GM23338 (cell line): ENCODE results near the gene ZNF784.

ENCODE experiments used
- CREB1 ChIP-seq: fragments of 250-450 bp; sonication (Bioruptor Pico); IDR thresholded peaks from 2 replicates; pipeline ENCODE4 v1.5.0; 2020; ENCODE audit warnings: low read depth, mild to moderate bottlenecking, moderate library complexity
- ETS1 ChIP-seq: IDR thresholded peaks from 2 replicates; pipeline ENCODE4 v1.6.1; 2016; ENCODE audit warnings: antibody characterized with exemption
- EZH2 ChIP-seq: fragments of 200-600 bp; sonication (generic); IDR thresholded peaks from one replicate; pipeline ENCODE4 v1.8.0; 2017; ENCODE audit warnings: antibody characterized with exemption, mild to moderate bottlenecking, low read depth; ENCODE audit not compliant: unreplicated experiment
- EZH2phosphoT487 ChIP-seq: fragments of 200-600 bp; sonication (generic); IDR thresholded peaks from one replicate; pipeline ENCODE4 v1.8.1; 2018; ENCODE audit warnings: antibody characterized with exemption; ENCODE audit not compliant: unreplicated experiment
- JUNB ChIP-seq: IDR thresholded peaks from one replicate; pipeline ENCODE4 v1.6.1; 2016; ENCODE audit warnings: antibody characterized with exemption; ENCODE audit not compliant: unreplicated experiment
- NANOG ChIP-seq: IDR thresholded peaks from 2 replicates; pipeline ENCODE4 v1.6.1; 2016; ENCODE audit warnings: antibody characterized with exemption, borderline replicate concordance
- POLR2AphosphoS5 ChIP-seq: IDR thresholded peaks from 2 replicates; pipeline ENCODE4 v1.6.1; 2016; ENCODE audit warnings: antibody characterized with exemption, low read depth
- STAT1 ChIP-seq: IDR thresholded peaks from one replicate; pipeline ENCODE4 v1.6.1; 2016; ENCODE audit warnings: antibody characterized with exemption; ENCODE audit not compliant: unreplicated experiment
- ZNF114 ChIP-seq: fragments of 250-450 bp; sonication (Bioruptor Pico); IDR thresholded peaks from 2 replicates; pipeline ENCODE4 v1.5.0; 2020; ENCODE audit warnings: mild to moderate bottlenecking, moderate library complexity
- ZNF331 ChIP-seq: fragments of 250-450 bp; sonication (Bioruptor Pico); IDR thresholded peaks from 2 replicates; pipeline ENCODE4 v1.5.0; 2020; ENCODE audit warnings: low read depth, mild to moderate bottlenecking, moderate library complexity
- TF ChIP-seq, protein P1 (sequence below), 2 experiments: fragments of 200-600 bp in 1 of 2; sonication (generic) in 1 of 2; conservative IDR thresholded peaks; 2 replicates each; pipeline versions ENCODE4 v1.5.1 to v1.6.1; 2016 to 2017; ENCODE audit warnings: antibody characterized with exemption in 2 of 2, low read depth in 2 of 2, mild to moderate bottlenecking in 2 of 2, moderate library complexity in 1 of 2
- TF ChIP-seq, protein P2 (sequence below): IDR thresholded peaks from one replicate; pipeline ENCODE4 v1.6.1; 2018; ENCODE audit warnings: antibody characterized with exemption; ENCODE audit not compliant: unreplicated experiment

GRCh38 chr19:55605207-55605636, 19.1 kb downstream of the ZNF784 start:
- TF ChIP-seq POLR2AphosphoS5 (peak; percentile 29; the same call in 1 of the 2 replicates), EZH2 (no peak), EZH2phosphoT487 (no peak), NANOG (no peak), CREB1 (CRISPR knock-in tag) (peak; percentile 32; the same call in 1 of the 2 replicates), ETS1 (peak; percentile 55; the same call in 1 of the 2 replicates), JUNB (no peak), ZNF114 (CRISPR knock-in tag) (no peak), ZNF331 (CRISPR knock-in tag) (no peak), STAT1 (no peak)
- TF ChIP-seq, protein P1, sequence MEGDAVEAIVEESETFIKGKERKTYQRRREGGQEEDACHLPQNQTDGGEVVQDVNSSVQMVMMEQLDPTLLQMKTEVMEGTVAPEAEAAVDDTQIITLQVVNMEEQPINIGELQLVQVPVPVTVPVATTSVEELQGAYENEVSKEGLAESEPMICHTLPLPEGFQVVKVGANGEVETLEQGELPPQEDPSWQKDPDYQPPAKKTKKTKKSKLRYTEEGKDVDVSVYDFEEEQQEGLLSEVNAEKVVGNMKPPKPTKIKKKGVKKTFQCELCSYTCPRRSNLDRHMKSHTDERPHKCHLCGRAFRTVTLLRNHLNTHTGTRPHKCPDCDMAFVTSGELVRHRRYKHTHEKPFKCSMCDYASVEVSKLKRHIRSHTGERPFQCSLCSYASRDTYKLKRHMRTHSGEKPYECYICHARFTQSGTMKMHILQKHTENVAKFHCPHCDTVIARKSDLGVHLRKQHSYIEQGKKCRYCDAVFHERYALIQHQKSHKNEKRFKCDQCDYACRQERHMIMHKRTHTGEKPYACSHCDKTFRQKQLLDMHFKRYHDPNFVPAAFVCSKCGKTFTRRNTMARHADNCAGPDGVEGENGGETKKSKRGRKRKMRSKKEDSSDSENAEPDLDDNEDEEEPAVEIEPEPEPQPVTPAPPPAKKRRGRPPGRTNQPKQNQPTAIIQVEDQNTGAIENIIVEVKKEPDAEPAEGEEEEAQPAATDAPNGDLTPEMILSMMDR (conservative IDR thresholded peaks at IDR 0.05; ENCODE audit: low read depth in 2 of 2): no peak
- TF ChIP-seq, protein P2, sequence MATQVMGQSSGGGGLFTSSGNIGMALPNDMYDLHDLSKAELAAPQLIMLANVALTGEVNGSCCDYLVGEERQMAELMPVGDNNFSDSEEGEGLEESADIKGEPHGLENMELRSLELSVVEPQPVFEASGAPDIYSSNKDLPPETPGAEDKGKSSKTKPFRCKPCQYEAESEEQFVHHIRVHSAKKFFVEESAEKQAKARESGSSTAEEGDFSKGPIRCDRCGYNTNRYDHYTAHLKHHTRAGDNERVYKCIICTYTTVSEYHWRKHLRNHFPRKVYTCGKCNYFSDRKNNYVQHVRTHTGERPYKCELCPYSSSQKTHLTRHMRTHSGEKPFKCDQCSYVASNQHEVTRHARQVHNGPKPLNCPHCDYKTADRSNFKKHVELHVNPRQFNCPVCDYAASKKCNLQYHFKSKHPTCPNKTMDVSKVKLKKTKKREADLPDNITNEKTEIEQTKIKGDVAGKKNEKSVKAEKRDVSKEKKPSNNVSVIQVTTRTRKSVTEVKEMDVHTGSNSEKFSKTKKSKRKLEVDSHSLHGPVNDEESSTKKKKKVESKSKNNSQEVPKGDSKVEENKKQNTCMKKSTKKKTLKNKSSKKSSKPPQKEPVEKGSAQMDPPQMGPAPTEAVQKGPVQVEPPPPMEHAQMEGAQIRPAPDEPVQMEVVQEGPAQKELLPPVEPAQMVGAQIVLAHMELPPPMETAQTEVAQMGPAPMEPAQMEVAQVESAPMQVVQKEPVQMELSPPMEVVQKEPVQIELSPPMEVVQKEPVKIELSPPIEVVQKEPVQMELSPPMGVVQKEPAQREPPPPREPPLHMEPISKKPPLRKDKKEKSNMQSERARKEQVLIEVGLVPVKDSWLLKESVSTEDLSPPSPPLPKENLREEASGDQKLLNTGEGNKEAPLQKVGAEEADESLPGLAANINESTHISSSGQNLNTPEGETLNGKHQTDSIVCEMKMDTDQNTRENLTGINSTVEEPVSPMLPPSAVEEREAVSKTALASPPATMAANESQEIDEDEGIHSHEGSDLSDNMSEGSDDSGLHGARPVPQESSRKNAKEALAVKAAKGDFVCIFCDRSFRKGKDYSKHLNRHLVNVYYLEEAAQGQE: no peak
